HCT116 (cell line): ENCODE measurements around the gene POLR2C.

Experiments
- EZH2 ChIP-seq: fragments of 200-600 bp; sonication (generic); IDR thresholded peaks from 2 replicates; pipeline ENCODE4 v1.6.1; 2017; ENCODE audit warnings: antibody characterized with exemption, mixed run types
- JUND ChIP-seq: IDR thresholded peaks from 2 replicates; pipeline ENCODE4 v1.6.1; 2012
- MAX ChIP-seq: IDR thresholded peaks from 2 replicates; pipeline ENCODE4 v1.6.1; 2012
- RAD21 ChIP-seq: IDR thresholded peaks from 2 replicates; pipeline ENCODE4 v1.6.1; 2012; ENCODE audit warnings: low read depth, mild to moderate bottlenecking
- REST ChIP-seq: IDR thresholded peaks from 2 replicates; pipeline ENCODE4 v1.6.1; 2012; ENCODE audit warnings: low read depth
- SIN3A ChIP-seq: IDR thresholded peaks from 2 replicates; pipeline ENCODE4 v1.6.1; 2012; ENCODE audit warnings: low read depth
- TF ChIP-seq, protein P1 (sequence below), 3 experiments: fragments of 200-600 bp in 1 of 3; sonication (generic) in 1 of 3; IDR thresholded peaks in 2 of 3; conservative IDR thresholded peaks in 1 of 3; 2 replicates each; pipeline ENCODE4 v1.5.1; 2012 to 2017; ENCODE audit warnings: low read depth in 2 of 3, low read length in 2 of 3, antibody characterized with exemption in 1 of 3, borderline replicate concordance in 1 of 3, control low read depth in 1 of 3, mild to moderate bottlenecking in 1 of 3, mixed read lengths in 1 of 3, mixed run types in 1 of 3, moderate library complexity in 1 of 3; ENCODE audit not compliant: insufficient read depth in 1 of 3

GRCh38 chr16:57462978-57463362 lies 491 bp downstream of the POLR2C start:
- TF ChIP-seq JUND (no peak), REST (no peak), MAX (no peak), EZH2 (no peak), SIN3A (no peak), RAD21 (no peak)
- TF ChIP-seq, protein P1, sequence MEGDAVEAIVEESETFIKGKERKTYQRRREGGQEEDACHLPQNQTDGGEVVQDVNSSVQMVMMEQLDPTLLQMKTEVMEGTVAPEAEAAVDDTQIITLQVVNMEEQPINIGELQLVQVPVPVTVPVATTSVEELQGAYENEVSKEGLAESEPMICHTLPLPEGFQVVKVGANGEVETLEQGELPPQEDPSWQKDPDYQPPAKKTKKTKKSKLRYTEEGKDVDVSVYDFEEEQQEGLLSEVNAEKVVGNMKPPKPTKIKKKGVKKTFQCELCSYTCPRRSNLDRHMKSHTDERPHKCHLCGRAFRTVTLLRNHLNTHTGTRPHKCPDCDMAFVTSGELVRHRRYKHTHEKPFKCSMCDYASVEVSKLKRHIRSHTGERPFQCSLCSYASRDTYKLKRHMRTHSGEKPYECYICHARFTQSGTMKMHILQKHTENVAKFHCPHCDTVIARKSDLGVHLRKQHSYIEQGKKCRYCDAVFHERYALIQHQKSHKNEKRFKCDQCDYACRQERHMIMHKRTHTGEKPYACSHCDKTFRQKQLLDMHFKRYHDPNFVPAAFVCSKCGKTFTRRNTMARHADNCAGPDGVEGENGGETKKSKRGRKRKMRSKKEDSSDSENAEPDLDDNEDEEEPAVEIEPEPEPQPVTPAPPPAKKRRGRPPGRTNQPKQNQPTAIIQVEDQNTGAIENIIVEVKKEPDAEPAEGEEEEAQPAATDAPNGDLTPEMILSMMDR (IDR thresholded peaks at IDR 0.05 in 2 of 3, conservative IDR thresholded peaks at IDR 0.05 in 1 of 3; ENCODE audit: borderline replicate concordance in 1 of 3, insufficient read depth in 1 of 3, low read depth in 2 of 3, low read length in 2 of 3): no peak
